Measurements from ENCODE around the gene C2CD4D. TPM values are rescaled to one million over a fixed set of nuclear protein-coding genes. Genes with fewer than 3 reads are reported as not detected.

The C2CD4D gene
- total and polyA plus RNA-seq, 2 of the 13 experiments (the other 11 are each of a cell fraction or from before 2014, with no cell fraction given), result not detected

DNA sequence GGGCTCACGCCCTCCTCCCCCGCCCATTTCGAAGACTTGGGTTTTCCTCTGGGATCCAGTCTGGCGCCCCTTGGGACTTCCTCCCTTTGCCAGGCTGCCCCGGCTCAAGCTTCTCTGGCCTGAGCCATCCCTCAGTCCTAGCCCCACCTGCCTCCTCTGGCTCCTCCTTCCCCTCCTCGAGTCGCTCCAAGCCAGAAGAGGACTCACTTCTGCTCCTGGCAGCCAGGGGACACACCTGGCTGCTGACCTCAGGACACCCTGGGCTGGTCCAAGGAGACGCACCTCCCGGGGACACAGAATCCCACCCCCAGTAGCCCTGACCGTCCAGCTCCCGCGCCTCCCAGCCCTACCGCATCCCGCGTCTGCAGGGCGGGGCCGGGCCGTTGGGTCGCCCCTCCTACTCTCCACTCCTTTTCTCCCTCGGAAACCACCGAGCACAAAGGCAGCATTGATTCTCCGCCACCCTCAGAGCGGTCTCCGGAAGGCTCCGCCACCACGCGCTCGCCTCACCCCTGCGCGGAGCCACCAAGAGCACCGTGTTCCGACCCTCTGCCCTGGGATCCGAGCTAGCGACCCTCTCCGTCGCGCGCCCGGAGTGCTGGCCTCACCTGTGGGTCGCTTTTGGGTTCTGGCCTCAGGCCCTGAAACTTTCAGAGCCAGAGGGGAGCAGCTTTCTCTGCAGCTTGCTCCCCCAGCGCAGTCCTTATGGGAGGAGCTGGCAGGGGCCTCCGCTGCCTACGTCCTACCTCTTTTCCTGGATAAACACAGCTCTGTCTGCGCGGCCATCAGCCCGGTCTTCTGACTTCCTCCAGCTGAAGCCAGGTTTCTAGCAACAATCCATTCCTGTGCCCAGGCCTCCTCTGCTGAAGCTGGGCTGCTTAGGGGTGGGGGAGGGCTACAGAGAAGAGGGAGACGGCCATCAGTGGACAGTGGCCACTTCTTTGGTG is at the start of gene C2CD4D (continued):
- TF ChIP-seq ZNF574 (CRISPR knock-in tag; IDR thresholded peaks at IDR 0.05), result no peak
- 0 out of 2 replicates have a peak, but pooled peaks have one; percentile 31 for TF ChIP-seq BORCS8-MEF2B (CRISPR knock-in tag; IDR thresholded peaks at IDR 0.05)
- no peak for TF ChIP-seq TCF7 (IDR thresholded peaks at IDR 0.05; ENCODE audit: low read depth)
- 0 out of 2 replicates have a peak, but pooled peaks have one; percentile 42 for TF ChIP-seq TARDBP (CRISPR knock-in tag; IDR thresholded peaks at IDR 0.05)
- TF ChIP-seq FOSL2 (CRISPR knock-in tag; IDR thresholded peaks at IDR 0.05), result peak; percentile 33; the same call in 1 of the 2 replicates
- TF ChIP-seq ZNF672 (CRISPR knock-in tag; IDR thresholded peaks at IDR 0.05), result no peak
- TF ChIP-seq, protein P1, sequence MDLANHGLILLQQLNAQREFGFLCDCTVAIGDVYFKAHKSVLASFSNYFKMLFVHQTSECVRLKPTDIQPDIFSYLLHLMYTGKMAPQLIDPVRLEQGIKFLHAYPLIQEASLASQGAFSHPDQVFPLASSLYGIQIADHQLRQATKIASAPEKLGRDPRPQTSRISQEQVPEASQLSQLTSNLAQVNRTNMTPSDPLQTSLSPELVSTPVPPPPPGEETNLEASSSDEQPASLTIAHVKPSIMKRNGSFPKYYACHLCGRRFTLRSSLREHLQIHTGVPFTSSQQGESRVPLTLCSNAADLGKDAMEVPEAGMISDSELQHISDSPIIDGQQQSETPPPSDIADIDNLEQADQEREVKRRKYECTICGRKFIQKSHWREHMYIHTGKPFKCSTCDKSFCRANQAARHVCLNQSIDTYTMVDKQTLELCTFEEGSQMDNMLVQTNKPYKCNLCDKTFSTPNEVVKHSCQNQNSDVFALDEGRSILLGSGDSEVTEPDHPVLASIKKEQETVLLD (CRISPR knock-in tag; IDR thresholded peaks at IDR 0.05; ENCODE audit: low read depth), result no peak
- TF ChIP-seq, protein P2, sequence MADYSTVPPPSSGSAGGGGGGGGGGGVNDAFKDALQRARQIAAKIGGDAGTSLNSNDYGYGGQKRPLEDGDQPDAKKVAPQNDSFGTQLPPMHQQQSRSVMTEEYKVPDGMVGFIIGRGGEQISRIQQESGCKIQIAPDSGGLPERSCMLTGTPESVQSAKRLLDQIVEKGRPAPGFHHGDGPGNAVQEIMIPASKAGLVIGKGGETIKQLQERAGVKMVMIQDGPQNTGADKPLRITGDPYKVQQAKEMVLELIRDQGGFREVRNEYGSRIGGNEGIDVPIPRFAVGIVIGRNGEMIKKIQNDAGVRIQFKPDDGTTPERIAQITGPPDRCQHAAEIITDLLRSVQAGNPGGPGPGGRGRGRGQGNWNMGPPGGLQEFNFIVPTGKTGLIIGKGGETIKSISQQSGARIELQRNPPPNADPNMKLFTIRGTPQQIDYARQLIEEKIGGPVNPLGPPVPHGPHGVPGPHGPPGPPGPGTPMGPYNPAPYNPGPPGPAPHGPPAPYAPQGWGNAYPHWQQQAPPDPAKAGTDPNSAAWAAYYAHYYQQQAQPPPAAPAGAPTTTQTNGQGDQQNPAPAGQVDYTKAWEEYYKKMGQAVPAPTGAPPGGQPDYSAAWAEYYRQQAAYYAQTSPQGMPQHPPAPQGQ (CRISPR knock-in tag; IDR thresholded peaks at IDR 0.05; ENCODE audit: borderline replicate concordance), result no peak
- TF ChIP-seq, protein P3, sequence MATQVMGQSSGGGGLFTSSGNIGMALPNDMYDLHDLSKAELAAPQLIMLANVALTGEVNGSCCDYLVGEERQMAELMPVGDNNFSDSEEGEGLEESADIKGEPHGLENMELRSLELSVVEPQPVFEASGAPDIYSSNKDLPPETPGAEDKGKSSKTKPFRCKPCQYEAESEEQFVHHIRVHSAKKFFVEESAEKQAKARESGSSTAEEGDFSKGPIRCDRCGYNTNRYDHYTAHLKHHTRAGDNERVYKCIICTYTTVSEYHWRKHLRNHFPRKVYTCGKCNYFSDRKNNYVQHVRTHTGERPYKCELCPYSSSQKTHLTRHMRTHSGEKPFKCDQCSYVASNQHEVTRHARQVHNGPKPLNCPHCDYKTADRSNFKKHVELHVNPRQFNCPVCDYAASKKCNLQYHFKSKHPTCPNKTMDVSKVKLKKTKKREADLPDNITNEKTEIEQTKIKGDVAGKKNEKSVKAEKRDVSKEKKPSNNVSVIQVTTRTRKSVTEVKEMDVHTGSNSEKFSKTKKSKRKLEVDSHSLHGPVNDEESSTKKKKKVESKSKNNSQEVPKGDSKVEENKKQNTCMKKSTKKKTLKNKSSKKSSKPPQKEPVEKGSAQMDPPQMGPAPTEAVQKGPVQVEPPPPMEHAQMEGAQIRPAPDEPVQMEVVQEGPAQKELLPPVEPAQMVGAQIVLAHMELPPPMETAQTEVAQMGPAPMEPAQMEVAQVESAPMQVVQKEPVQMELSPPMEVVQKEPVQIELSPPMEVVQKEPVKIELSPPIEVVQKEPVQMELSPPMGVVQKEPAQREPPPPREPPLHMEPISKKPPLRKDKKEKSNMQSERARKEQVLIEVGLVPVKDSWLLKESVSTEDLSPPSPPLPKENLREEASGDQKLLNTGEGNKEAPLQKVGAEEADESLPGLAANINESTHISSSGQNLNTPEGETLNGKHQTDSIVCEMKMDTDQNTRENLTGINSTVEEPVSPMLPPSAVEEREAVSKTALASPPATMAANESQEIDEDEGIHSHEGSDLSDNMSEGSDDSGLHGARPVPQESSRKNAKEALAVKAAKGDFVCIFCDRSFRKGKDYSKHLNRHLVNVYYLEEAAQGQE (IDR thresholded peaks at IDR 0.05; ENCODE audit: borderline replicate concordance in 1 of 2, low read depth in 1 of 2, low read length in 2 of 2), result no peak
- TF ChIP-seq ZNF766 (CRISPR knock-in tag; IDR thresholded peaks at IDR 0.05; ENCODE audit: borderline replicate concordance), result no peak
- TF ChIP-seq SNAPC2 (CRISPR knock-in tag; IDR thresholded peaks at IDR 0.05), result peak; percentile 34; the same call in 1 of the 2 replicates
- TF ChIP-seq ZNF782 (CRISPR knock-in tag; IDR thresholded peaks at IDR 0.05; ENCODE audit: borderline replicate concordance), result no peak
- TF ChIP-seq PRDM4 (CRISPR knock-in tag; IDR thresholded peaks at IDR 0.05; ENCODE audit: borderline replicate concordance), result no peak
- no peak for TF ChIP-seq NFATC3 (CRISPR knock-in tag; IDR thresholded peaks at IDR 0.05)
- TF ChIP-seq ZNF296 (CRISPR knock-in tag; conservative IDR thresholded peaks at IDR 0.05), result no peak

Data from HepG2 (cell line).